HUES64 (cell line): ENCODE measurements around the gene NODAL.
A peak's percentile ranks its signal among the peaks of the same experiment; 100 is the strongest.

Source experiments
- H3K27ac ChIP-seq: 2 replicates; pipeline ENCODE4 v1.7.0; 2013; ENCODE audit warnings: low read depth, low read length, inconsistent platforms
- H3K27me3 ChIP-seq: 2 replicates; pipeline ENCODE4 v1.6.1; 2013; ENCODE audit warnings: mild to moderate bottlenecking, low read length; ENCODE audit not compliant: insufficient read depth
- H3K36me3 ChIP-seq: 2 replicates; pipeline ENCODE4 v1.6.1; 2013; ENCODE audit warnings: mild to moderate bottlenecking, low read length; ENCODE audit not compliant: insufficient read depth
- H3K4me1 ChIP-seq: 2 replicates; pipeline ENCODE4 v1.6.1; 2013; ENCODE audit warnings: mild to moderate bottlenecking, low read length, moderate library complexity; ENCODE audit not compliant: insufficient read depth
- H3K4me3 ChIP-seq: 2 replicates; pipeline ENCODE4 v1.5.1; 2013; ENCODE audit warnings: mild to moderate bottlenecking, low read length, moderate library complexity
- H3K9ac ChIP-seq: 2 replicates; pipeline ENCODE4 v1.6.1; 2013; ENCODE audit warnings: mild to moderate bottlenecking, low read depth, low read length
- H3K9me3 ChIP-seq: 2 replicates; pipeline ENCODE4 v1.6.1; 2013; ENCODE audit warnings: low read depth, low read length; ENCODE audit not compliant: insufficient read depth
- WGBS: fragments of 150-250, 120-280 bp; methylation state at CpG from one replicate; pipeline ENCODE4 v1.1.7; 2013; ENCODE audit warnings: missing lambda C conversion rate; 5-methylcytosine and 5-hydroxymethylcytosine counted together

Gene NODAL

GRCh38 chr10:70430493-70431445, 10.7 kb downstream of the NODAL start:
- H3K27ac ChIP-seq: no peak overlapping the region
- no peaks in the 10 kb centered on the region for H3K4me1 ChIP-seq
- H3K4me3 ChIP-seq: no peak overlapping the region
- WGBS: 80% methylated on average over 6 of the region's 6 CpGs
- peaks cover 75% of the 10 kb centered on the region for H3K36me3 ChIP-seq
- H3K9ac ChIP-seq: no peak overlapping the region
- H3K27me3 ChIP-seq: no peaks in the 10 kb centered on the region
- no peaks in the 10 kb centered on the region for H3K9me3 ChIP-seq

- peaks cover 9% of the 10 kb centered on the region; the same call in 1 of the 2 replicates for H3K4me1 ChIP-seq
- 86% methylated on average over 3 of the region's 3 CpGs for WGBS
- H3K9ac ChIP-seq: no peak overlapping the region
- H3K27ac ChIP-seq: no peak overlapping the region
- H3K4me3 ChIP-seq: no peak overlapping the region
- no peaks in the 10 kb centered on the region for H3K9me3 ChIP-seq
- H3K36me3 ChIP-seq: peaks cover 90% of the 10 kb centered on the region
- no peaks in the 10 kb centered on the region for H3K27me3 ChIP-seq
Measured at GRCh38 chr10:70426823-70427222, 14.7 kb downstream of the NODAL start.

GRCh38 chr10:70425096-70425495, 16.4 kb downstream of the NODAL start:
- Histone ChIP-seq H3K4me3 (no peak overlapping the region), H3K4me1 (peaks cover 9% of the 10 kb centered on the region; the same call in 1 of the 2 replicates), H3K27ac (no peak overlapping the region), H3K36me3 (peaks cover 93% of the 10 kb centered on the region), H3K27me3 (no peaks in the 10 kb centered on the region), H3K9me3 (no peaks in the 10 kb centered on the region), H3K9ac (no peak overlapping the region)
- 95% methylated on average over 3 of the region's 3 CpGs for WGBS

- Histone ChIP-seq H3K9me3 (no peaks in the 10 kb centered on the region), H3K4me1 (peaks cover 9% of the 10 kb centered on the region; the same call in 1 of the 2 replicates), H3K9ac (no peak overlapping the region), H3K4me3 (no peak overlapping the region), H3K27ac (no peak overlapping the region), H3K27me3 (no peaks in the 10 kb centered on the region), H3K36me3 (peaks cover 95% of the 10 kb centered on the region)
- WGBS: 96% methylated on average over 3 of the region's 3 CpGs
Measured at GRCh38 chr10:70424320-70424719, 17.2 kb downstream of the NODAL start.

GRCh38 chr10:70418713-70419112, 22.8 kb downstream of the NODAL start:
- WGBS: 89% methylated on average over 3 of the region's 3 CpGs
- Histone ChIP-seq H3K4me3 (no peak overlapping the region), H3K27me3 (no peaks in the 10 kb centered on the region), H3K9me3 (no peaks in the 10 kb centered on the region), H3K9ac (no peak overlapping the region), H3K27ac (no peak overlapping the region), H3K36me3 (peaks cover 53% of the 10 kb centered on the region), H3K4me1 (peaks cover 9% of the 10 kb centered on the region; the same call in 1 of the 2 replicates)

- Histone ChIP-seq H3K9ac (no peak overlapping the region), H3K27ac (no peak overlapping the region), H3K9me3 (no peaks in the 10 kb centered on the region), H3K4me3 (no peak overlapping the region), H3K27me3 (no peaks in the 10 kb centered on the region), H3K4me1 (peaks cover 5% of the 10 kb centered on the region; the same call in 1 of the 2 replicates), H3K36me3 (peaks cover 48% of the 10 kb centered on the region)
- WGBS: 93% methylated on average over 1 of the region's 1 CpG
Measured at GRCh38 chr10:70418229-70418628, 23.3 kb downstream of the NODAL start.

- whole genome bisulfite sequencing: no CpG with 5 or more reads among the region's 1 CpG
- Histone ChIP-seq H3K4me1 (no peaks in the 10 kb centered on the region), H3K9me3 (no peaks in the 10 kb centered on the region), H3K9ac (no peak overlapping the region), H3K4me3 (no peak overlapping the region), H3K27ac (no peak overlapping the region), H3K36me3 (peaks cover 45% of the 10 kb centered on the region), H3K27me3 (no peaks in the 10 kb centered on the region)
Measured at GRCh38 chr10:70417568-70417967, 23.9 kb downstream of the NODAL start.

GRCh38 chr10:70412356-70412755, 29.1 kb downstream of the NODAL start:
- H3K36me3 ChIP-seq: peaks cover 18% of the 10 kb centered on the region; the same call in 1 of the 2 replicates

GRCh38 chr10:70410608-70411007, 30.9 kb downstream of the NODAL start:
- no CpG with 5 or more reads among the region's 1 CpG for WGBS
- H3K4me3 ChIP-seq: no peak overlapping the region
- H3K27me3 ChIP-seq: no peaks in the 10 kb centered on the region
- H3K9ac ChIP-seq: no peak overlapping the region
- H3K36me3 ChIP-seq: peaks cover 24% of the 10 kb centered on the region
- peaks cover 19% of the 10 kb centered on the region; the same call in 1 of the 2 replicates for H3K4me1 ChIP-seq
- peaks cover 3% of the 10 kb centered on the region; the same call in 1 of the 2 replicates for H3K9me3 ChIP-seq
- no peak overlapping the region for H3K27ac ChIP-seq

More at GRCh38 chr10:70412356-70412755, 29.1 kb downstream of the NODAL start:
- H3K4me1 ChIP-seq: peaks cover 19% of the 10 kb centered on the region; the same call in 1 of the 2 replicates
- H3K27me3 ChIP-seq: no peaks in the 10 kb centered on the region
- no peak overlapping the region for H3K27ac ChIP-seq
- no peak overlapping the region for H3K9ac ChIP-seq
- 94% methylated on average over 2 of the region's 4 CpGs for WGBS
- H3K9me3 ChIP-seq: no peaks in the 10 kb centered on the region
- H3K4me3 ChIP-seq: no peak overlapping the region

- Histone ChIP-seq H3K4me1 (peaks cover 19% of the 10 kb centered on the region; the same call in 1 of the 2 replicates), H3K27ac (no peak overlapping the region), H3K9ac (no peak overlapping the region), H3K27me3 (no peaks in the 10 kb centered on the region), H3K9me3 (peaks cover 3% of the 10 kb centered on the region; the same call in 1 of the 2 replicates), H3K36me3 (peaks cover 24% of the 10 kb centered on the region), H3K4me3 (no peak overlapping the region)
- 94% methylated on average over 3 of the region's 3 CpGs for WGBS
Measured at GRCh38 chr10:70409772-70410171, 31.7 kb downstream of the NODAL start.

GRCh38 chr10:70405037-70405824, 36.2 kb downstream of the NODAL start:
- Histone ChIP-seq H3K9ac (peak overlapping the region; percentile 91), H3K27me3 (no peaks in the 10 kb centered on the region), H3K36me3 (peaks cover 16% of the 10 kb centered on the region), H3K4me1 (peaks cover 13% of the 10 kb centered on the region), H3K27ac (no peak overlapping the region), H3K4me3 (peak overlapping the region; percentile 98), H3K9me3 (peaks cover 3% of the 10 kb centered on the region; the same call in 1 of the 2 replicates)
- 11% methylated on average over 18 of the region's 18 CpGs for WGBS
